ENCODE results near the gene B4GALNT3. TPM values are rescaled to one million over a fixed set of nuclear protein-coding genes. Genes with fewer than 3 reads are reported as not detected.
A peak's percentile ranks its signal among the peaks of the same experiment; 100 is the strongest.

B4GALNT3 gene
- total and polyA plus RNA-seq, 12 donors, result 14.1 to 58.7 (median 36.5) TPM

DNA sequence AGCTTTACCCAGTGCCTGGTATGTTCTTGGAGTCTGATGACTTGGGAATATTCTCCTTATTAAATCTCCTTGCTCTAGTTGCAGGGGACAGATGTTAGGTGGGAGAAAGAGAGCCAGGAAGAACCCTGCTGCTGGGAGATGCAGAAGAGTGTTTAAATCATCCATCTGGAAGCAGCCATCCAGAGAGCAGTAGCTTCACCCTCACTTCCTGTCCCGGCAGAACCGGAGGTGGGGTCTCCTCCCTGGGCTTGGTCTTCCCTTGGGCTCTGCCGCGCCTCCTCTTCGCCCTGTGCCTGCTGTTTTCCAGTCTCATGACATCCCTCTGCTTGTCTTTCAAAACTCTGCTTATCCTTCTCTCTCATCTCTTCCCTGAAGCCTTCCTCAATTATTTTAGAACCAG, 15.5 kb downstream of the B4GALNT3 start:
- H3K27me3 ChIP-seq, result peaks cover 0 to 15% (median 5%) of the 10 kb centered on the region in 7 donors
- H3K4me3 ChIP-seq, result no peak overlapping the region
- H3K9me3 ChIP-seq, result no peaks in the 10 kb centered on the region
- TF ChIP-seq, protein P1, sequence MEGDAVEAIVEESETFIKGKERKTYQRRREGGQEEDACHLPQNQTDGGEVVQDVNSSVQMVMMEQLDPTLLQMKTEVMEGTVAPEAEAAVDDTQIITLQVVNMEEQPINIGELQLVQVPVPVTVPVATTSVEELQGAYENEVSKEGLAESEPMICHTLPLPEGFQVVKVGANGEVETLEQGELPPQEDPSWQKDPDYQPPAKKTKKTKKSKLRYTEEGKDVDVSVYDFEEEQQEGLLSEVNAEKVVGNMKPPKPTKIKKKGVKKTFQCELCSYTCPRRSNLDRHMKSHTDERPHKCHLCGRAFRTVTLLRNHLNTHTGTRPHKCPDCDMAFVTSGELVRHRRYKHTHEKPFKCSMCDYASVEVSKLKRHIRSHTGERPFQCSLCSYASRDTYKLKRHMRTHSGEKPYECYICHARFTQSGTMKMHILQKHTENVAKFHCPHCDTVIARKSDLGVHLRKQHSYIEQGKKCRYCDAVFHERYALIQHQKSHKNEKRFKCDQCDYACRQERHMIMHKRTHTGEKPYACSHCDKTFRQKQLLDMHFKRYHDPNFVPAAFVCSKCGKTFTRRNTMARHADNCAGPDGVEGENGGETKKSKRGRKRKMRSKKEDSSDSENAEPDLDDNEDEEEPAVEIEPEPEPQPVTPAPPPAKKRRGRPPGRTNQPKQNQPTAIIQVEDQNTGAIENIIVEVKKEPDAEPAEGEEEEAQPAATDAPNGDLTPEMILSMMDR (IDR thresholded peaks at IDR 0.05), result no peak
- no peaks in the 10 kb centered on the region for H3K36me3 ChIP-seq
- H3K27ac ChIP-seq, result peak overlapping the region in 6 of 10 donors; percentile 20 to 83 (median 70)
- 30 to 35% methylated on average over 5 of the region's 5 CpGs for WGBS, 2 donors
- DNase-seq (no peak), ATAC-seq (no peak)
- intact Hi-C loops (cut with DNase I), result no loop called here
- H3K4me1 ChIP-seq, result peaks cover under 1 to 68% (median 6%) of the 10 kb centered on the region in 9 donors

DNA sequence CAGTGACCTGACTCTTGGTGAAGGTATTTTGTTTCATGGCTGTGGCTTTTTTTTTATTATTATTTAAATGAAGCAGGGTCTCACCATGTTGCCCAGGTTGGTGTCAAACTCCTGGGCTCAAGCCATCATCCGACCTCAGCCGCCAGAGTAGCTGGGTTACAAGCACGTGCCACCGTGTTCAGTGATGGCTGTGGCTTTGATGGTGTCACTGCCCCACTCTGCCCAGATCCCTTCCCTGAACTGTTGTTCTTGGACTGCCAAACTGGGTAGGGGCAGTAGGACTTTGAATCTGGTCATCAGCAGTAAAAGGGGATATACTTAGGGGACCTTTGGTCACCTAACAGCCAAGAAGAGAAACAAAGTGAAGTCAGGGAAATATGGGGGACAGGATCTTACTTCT, 19.4 kb downstream of the B4GALNT3 start:
- Histone ChIP-seq H3K27ac (peak overlapping the region in 3 of 10 donors; percentile 4 to 48 (median 47)), H3K4me1 (peaks cover 16 to 87% (median 27%) of the 10 kb centered on the region in 9 donors), H3K27me3 (peaks cover 0 to 13% (median 0%) of the 10 kb centered on the region in 7 donors), H3K36me3 (no peaks in the 10 kb centered on the region), H3K9me3 (no peaks in the 10 kb centered on the region), H3K4me3 (no peak overlapping the region)
- DNase-seq (no peak), ATAC-seq (no peak)
- WGBS, 2 donors, result 53 to 81% methylated on average over 4 of the region's 4 CpGs
- intact Hi-C loops (cut with DNase I), result no loop called here
- TF ChIP-seq, protein P1 (IDR thresholded peaks at IDR 0.05), result no peak

DNA sequence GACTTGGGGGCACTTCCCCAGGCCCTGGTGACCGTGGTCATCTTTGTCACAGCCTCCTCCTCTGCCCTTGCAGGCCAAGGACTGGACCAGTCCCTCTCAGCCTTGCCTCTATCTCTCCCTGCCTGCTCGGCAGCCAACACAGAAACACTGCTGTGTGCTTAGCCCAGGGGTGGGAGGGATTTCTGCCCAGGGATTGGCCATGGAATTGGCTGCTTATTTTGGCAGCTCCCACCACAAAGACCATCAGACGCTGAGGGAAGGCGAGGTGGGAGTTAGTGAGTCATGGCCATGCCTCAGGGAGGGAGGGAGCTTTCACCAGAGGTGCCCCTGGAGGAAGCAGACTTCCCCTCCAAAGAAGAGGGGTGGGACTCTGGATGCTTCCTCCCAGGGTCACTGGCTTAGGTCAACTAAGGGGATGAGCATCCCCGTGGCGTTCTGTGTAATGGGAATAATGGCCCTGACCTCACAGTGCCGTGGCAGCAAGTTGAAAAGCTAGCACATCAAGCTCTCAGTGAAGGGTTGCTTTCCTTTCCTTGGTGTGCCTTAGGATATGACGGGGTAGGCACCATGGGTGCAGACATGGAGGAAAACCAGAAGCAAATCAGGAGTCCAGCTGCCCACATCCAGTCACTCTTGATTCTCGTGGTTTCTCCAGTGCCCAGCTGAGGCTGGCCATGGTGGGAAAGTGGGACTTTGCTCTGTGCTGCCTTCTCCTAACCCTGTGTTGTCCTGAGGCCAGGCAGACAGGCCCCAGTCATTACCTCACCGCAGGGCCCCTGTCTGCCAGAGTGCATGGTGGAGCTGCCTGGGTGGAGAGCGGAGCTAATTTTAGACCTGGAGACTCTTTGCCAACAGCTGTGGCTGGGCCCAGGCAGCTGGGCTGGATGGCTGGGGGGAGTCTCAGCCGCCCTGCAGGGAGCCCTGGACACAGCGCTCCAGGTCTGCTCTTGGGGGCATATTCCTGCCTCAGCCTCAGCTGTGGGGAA, 21.4 kb downstream of the B4GALNT3 start:
- H3K9me3 ChIP-seq, result no peaks in the 10 kb centered on the region
- DNase-seq (peak; percentile 69 to 75), ATAC-seq (peak; percentile 92 to 98 (median 95))
- TF ChIP-seq, protein P1 (IDR thresholded peaks at IDR 0.05), result no peak
- no peaks in the 10 kb centered on the region for H3K36me3 ChIP-seq
- intact Hi-C loops (cut with DNase I), result no loop called here
- H3K27me3 ChIP-seq, result peaks cover 0 to 7% (median 0%) of the 10 kb centered on the region in 7 donors
- no peak overlapping the region for H3K4me3 ChIP-seq
- peak overlapping the region; percentile 70 to 94 (median 88) for H3K27ac ChIP-seq
- H3K4me1 ChIP-seq, result peaks cover 14 to 69% (median 27%) of the 10 kb centered on the region in 9 donors
- WGBS, 2 donors, result 24 to 33% methylated on average over 13 of the region's 13 CpGs

DNA sequence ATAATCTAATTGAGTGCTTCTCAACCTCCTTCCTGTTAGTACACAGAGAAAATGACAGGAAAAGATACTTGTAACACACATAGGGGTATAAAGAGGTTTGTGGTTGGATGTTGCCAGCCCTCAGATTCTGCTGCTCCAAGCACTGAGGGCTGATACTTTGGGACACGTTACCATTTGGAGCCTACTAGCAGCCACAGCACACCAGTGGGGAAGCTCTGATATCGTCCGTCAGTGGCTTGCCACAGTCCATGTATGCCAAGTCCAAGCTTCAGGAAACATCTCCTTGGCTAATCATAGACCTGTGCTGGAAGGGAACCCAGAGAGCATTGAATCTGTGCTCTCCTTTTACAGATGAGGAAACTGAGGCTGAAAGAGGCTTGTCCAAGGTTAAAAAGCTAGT, 22.3 kb downstream of the B4GALNT3 start:
- H3K27me3 ChIP-seq, result peaks cover 0 to 7% (median 0%) of the 10 kb centered on the region in 7 donors
- H3K4me1 ChIP-seq, result peaks cover 14 to 61% (median 27%) of the 10 kb centered on the region in 9 donors
- intact Hi-C loops (cut with DNase I), result no loop called here
- peak overlapping the region; percentile 47 to 94 (median 79) for H3K27ac ChIP-seq
- DNase-seq (no peak), ATAC-seq (peak in 5 of 8 donors; percentile 23 to 58 (median 35))
- no peaks in the 10 kb centered on the region for H3K9me3 ChIP-seq
- no peak overlapping the region for H3K4me3 ChIP-seq
- H3K36me3 ChIP-seq, result no peaks in the 10 kb centered on the region
- WGBS, 2 donors, result 16 to 50% methylated on average over 3 of the region's 3 CpGs
- TF ChIP-seq, protein P1 (IDR thresholded peaks at IDR 0.05), result no peak
